NT2/D1 (cell line): ENCODE measurements around the gene FAM83B.
"Not testable (repeated sequence)": the region's sequence is repeated elsewhere in the genome, so short reads cannot be mapped to it uniquely, and the experiment has no call there.

Experiments used
- YY1 ChIP-seq: IDR thresholded peaks from 2 replicates; pipeline ENCODE4 v1.6.1; 2011; ENCODE audit not compliant: insufficient read length, insufficient read depth
- ZNF274 ChIP-seq: IDR thresholded peaks from 2 replicates; pipeline ENCODE4 v1.6.1; 2011; ENCODE audit warnings: mild to moderate bottlenecking, low read depth, low read length

- TF ChIP-seq ZNF274, YY1: not testable (repeated sequence)
These were observed 22.3 kb upstream of the FAM83B start for GRCh38 chr6:54824225-54824624.
